ENCODE data around the gene TUBGCP4.

GRCh38 chr15:43406808-43407207 is 35.9 kb downstream of the TUBGCP4 start:
- TF ChIP-seq CTCF (conservative IDR thresholded peaks at IDR 0.05; ENCODE audit: low read depth, low read length) (no peak), EZH2 (IDR thresholded peaks at IDR 0.05; ENCODE audit: borderline replicate concordance, low read depth, low read length, poor library complexity, severe bottlenecking) (no peak)

Data from A673 (cell line).